ENCODE results near the gene CNTNAP2.

The CNTNAP2 gene

GRCh38 chr7:146655928-146656797, 539.6 kb downstream of the CNTNAP2 start:
- TF ChIP-seq, protein P1, sequence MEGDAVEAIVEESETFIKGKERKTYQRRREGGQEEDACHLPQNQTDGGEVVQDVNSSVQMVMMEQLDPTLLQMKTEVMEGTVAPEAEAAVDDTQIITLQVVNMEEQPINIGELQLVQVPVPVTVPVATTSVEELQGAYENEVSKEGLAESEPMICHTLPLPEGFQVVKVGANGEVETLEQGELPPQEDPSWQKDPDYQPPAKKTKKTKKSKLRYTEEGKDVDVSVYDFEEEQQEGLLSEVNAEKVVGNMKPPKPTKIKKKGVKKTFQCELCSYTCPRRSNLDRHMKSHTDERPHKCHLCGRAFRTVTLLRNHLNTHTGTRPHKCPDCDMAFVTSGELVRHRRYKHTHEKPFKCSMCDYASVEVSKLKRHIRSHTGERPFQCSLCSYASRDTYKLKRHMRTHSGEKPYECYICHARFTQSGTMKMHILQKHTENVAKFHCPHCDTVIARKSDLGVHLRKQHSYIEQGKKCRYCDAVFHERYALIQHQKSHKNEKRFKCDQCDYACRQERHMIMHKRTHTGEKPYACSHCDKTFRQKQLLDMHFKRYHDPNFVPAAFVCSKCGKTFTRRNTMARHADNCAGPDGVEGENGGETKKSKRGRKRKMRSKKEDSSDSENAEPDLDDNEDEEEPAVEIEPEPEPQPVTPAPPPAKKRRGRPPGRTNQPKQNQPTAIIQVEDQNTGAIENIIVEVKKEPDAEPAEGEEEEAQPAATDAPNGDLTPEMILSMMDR (IDR thresholded peaks at IDR 0.05; ENCODE audit: low read depth, low read length), result no peak
- H3K4me3 ChIP-seq (ENCODE audit: low read depth, low read length), result no peak overlapping the region

- no peak overlapping the region for H3K4me3 ChIP-seq (ENCODE audit: low read depth, low read length)
- TF ChIP-seq, protein P1 (IDR thresholded peaks at IDR 0.05; ENCODE audit: low read depth, low read length), result no peak
These were observed 540.4 kb downstream of the CNTNAP2 start for GRCh38 chr7:146656988-146657387.

DNA sequence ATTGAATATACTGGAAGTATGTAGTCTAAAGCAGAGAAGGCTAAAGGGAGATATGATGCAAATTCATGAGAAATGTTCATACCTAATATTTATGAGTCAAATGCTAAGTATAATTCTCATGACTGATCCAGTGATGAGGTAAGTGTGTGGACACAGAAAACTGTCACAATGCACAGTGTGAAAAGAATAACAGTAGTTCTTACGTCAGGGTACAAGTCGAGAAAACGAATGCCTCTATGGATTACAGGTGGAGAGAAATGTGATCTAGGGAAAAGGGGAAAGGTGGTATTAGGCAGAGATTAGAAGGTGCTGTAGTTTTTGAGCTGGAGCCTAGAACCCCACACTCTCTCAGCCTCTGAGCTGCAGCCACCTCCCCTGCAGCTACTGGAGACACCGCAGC, 542.0 kb downstream of the CNTNAP2 start:
- no peak overlapping the region for H3K4me3 ChIP-seq (ENCODE audit: low read depth, low read length)
- TF ChIP-seq, protein P1 (IDR thresholded peaks at IDR 0.05; ENCODE audit: low read depth, low read length), result no peak

- TF ChIP-seq, protein P1 (IDR thresholded peaks at IDR 0.05; ENCODE audit: low read depth, low read length), result no peak
- H3K4me3 ChIP-seq (ENCODE audit: low read depth, low read length), result no peak overlapping the region
These were observed 543.1 kb downstream of the CNTNAP2 start for GRCh38 chr7:146659732-146660131.

GRCh38 chr7:146660839-146661238, 544.2 kb downstream of the CNTNAP2 start:
- TF ChIP-seq, protein P1 (IDR thresholded peaks at IDR 0.05; ENCODE audit: low read depth, low read length), result no peak
- H3K4me3 ChIP-seq (ENCODE audit: low read depth, low read length), result no peak overlapping the region

DNA sequence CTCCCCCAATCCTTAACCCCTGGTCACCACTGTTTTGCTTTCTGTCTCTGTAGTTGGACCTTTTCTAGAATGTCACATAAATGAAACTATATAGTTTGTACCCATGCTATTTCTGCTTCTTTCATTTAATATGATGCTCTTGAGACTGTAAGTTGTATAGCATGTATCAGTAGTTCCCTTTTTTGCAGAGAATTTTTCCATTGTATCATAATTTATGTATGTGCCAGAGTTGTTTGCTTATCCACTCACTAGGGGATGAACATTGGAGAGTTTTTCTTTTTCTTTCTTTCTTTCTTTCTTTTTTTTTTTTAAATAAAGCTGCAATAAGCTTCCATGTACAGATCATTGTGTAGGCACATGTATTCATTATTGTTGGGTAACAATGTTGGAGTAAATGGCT, 544.8 kb downstream of the CNTNAP2 start:
- H3K4me3 ChIP-seq (ENCODE audit: low read depth, low read length), result no peak overlapping the region
- TF ChIP-seq, protein P1 (IDR thresholded peaks at IDR 0.05; ENCODE audit: low read depth, low read length), result no peak

- no peak overlapping the region for H3K4me3 ChIP-seq (ENCODE audit: low read depth, low read length)
- TF ChIP-seq, protein P1 (IDR thresholded peaks at IDR 0.05; ENCODE audit: low read depth, low read length), result no peak
These were observed 545.3 kb downstream of the CNTNAP2 start for GRCh38 chr7:146661929-146662328.

All from WI38 (cell line).